Parathyroid adenoma (tissue), 2 donors: ENCODE measurements around the gene TMEM201.

Experiments
- H2AFZ ChIP-seq: fragments of 300-600 bp; sonication (generic); one replicate; pipeline ENCODE4 v1.7.0; 2017; ENCODE audit warnings: antibody characterized with exemption, mild to moderate bottlenecking
- H3K27ac ChIP-seq: fragments of 300-600 bp; sonication (generic); one replicate; pipeline ENCODE4 v1.7.0; 2017
- H3K27me3 ChIP-seq: fragments of 300-600 bp; sonication (generic); one replicate; pipeline ENCODE4 v1.7.0; 2017; ENCODE audit warnings: low read length; ENCODE audit not compliant: control insufficient read depth, insufficient read depth
- H3K36me3 ChIP-seq: fragments of 300-600 bp; sonication (generic); one replicate; pipeline ENCODE4 v1.7.0; 2017; ENCODE audit warnings: low read length; ENCODE audit not compliant: control insufficient read depth, insufficient read depth
- H3K4me1 ChIP-seq: fragments of 300-600 bp; sonication (generic); one replicate; pipeline ENCODE4 v1.7.0; 2017; ENCODE audit warnings: control low read depth
- H3K4me2 ChIP-seq: fragments of 300-600 bp; sonication (generic); one replicate; pipeline ENCODE4 v1.7.0; 2017; ENCODE audit warnings: low read length
- H3K4me3 ChIP-seq: fragments of 300-600 bp; sonication (generic); one replicate; pipeline ENCODE4 v1.7.0; 2017; ENCODE audit warnings: low read depth, low read length
- H3K79me2 ChIP-seq: fragments of 300-600 bp; sonication (generic); one replicate; pipeline ENCODE4 v1.7.0; 2017; ENCODE audit warnings: control low read depth
- H3K9ac ChIP-seq: fragments of 300-600 bp; sonication (generic); one replicate; pipeline ENCODE4 v1.7.0; 2017; ENCODE audit warnings: mild to moderate bottlenecking
- H3K9me3 ChIP-seq: fragments of 300-600 bp; sonication (generic); one replicate; pipeline ENCODE4 v1.7.0; 2017; ENCODE audit warnings: low read length; ENCODE audit not compliant: control insufficient read depth
- TF ChIP-seq, protein P1 (sequence below): fragments of 300-600 bp; sonication (generic); IDR thresholded peaks from one replicate; pipeline ENCODE4 v1.7.0; 2017; ENCODE audit warnings: antibody characterized with exemption, mild to moderate bottlenecking
- donor health status: primary hyperparathyroidism.

TMEM201 gene

DNA sequence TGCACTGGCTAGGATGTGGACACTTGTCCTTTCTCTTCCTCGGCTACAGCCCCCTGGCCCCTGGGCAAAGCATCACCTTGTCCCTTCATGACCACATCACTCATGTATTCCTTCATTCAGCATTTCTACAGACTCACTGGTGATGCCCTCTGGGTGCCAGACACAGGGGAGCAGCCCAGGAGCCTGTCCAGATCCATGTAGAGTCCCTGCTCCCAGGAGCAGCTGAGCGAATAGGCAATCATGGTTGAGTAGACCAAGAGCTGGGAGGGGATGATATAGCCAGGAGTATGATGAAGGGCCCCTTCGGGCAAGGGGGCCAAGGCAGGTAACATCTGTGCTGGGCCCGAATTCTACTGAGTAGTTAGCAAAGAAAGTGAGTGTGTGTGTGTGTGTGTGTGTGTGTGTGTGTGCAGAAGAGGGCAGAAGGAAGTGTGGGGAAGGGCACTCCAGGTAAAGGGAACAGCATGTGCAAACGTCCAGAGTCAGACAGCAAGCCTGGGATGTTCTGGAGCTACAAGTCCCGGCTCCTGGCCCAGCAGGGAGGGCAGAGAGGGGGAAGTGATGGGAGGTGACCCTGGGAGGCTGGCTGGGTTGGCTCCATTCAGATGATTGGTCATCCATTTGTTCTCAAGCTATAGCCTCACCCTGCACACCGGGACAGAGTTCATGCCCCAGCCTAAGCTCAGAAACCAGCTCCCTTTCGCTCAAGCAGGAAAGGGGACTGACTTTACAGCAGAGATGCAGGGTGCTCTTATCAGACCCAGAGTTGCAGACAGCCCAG is 41.8 kb downstream of the TMEM201 start:
- Histone ChIP-seq H2AFZ (no peak overlapping the region), H3K4me2 (no peak overlapping the region), H3K27me3 (no peaks in the 10 kb centered on the region), H3K36me3 (no peaks in the 10 kb centered on the region), H3K27ac (no peak overlapping the region), H3K9ac (no peak overlapping the region), H3K4me1 (no peaks in the 10 kb centered on the region), H3K4me3 (no peak overlapping the region), H3K79me2 (no peaks in the 10 kb centered on the region), H3K9me3 (no peaks in the 10 kb centered on the region)
- TF ChIP-seq, protein P1, sequence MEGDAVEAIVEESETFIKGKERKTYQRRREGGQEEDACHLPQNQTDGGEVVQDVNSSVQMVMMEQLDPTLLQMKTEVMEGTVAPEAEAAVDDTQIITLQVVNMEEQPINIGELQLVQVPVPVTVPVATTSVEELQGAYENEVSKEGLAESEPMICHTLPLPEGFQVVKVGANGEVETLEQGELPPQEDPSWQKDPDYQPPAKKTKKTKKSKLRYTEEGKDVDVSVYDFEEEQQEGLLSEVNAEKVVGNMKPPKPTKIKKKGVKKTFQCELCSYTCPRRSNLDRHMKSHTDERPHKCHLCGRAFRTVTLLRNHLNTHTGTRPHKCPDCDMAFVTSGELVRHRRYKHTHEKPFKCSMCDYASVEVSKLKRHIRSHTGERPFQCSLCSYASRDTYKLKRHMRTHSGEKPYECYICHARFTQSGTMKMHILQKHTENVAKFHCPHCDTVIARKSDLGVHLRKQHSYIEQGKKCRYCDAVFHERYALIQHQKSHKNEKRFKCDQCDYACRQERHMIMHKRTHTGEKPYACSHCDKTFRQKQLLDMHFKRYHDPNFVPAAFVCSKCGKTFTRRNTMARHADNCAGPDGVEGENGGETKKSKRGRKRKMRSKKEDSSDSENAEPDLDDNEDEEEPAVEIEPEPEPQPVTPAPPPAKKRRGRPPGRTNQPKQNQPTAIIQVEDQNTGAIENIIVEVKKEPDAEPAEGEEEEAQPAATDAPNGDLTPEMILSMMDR, result no peak

DNA sequence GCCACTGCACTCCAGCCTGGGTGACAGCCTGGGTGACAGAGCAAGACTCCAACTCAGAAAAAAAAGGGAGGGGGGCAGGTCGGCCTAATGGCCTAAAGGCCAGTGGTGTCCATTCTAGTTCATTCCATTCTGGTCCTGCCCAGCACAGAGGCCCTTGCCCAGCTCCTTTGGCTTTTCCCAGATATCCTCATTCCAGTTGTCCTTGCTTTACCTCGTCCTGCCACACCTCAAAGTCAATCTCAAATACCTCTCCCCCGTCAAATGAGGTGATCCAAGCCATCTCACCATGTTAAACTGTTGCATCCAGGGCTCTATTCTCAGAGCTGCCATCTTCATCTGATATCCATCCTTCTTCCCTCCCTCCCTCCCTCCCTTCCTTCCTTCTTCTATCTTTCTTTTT is 42.9 kb downstream of the TMEM201 start:
- no peaks in the 10 kb centered on the region for H3K36me3 ChIP-seq
- H3K9ac ChIP-seq, result no peak overlapping the region
- H3K27ac ChIP-seq, result no peak overlapping the region

DNA sequence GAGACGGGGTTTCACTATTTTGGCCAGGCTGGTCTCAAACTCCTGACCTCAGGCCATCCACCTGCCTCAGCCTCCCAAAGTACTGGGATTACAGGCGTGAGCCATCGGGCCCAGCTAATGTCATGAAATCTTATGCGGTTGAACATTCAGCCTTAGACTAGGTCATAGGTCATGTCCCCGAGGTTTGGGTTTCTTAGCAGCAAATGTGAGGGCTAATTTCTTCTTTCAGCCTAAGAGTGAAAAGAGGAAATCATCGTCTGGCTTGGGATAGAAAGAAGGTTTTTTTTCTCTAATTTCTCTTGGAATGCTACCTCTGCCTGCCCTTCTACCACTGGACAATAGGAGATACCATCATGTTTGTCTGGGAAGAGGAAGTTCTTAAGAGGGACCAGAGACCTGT is 44.8 kb downstream of the TMEM201 start:
- Histone ChIP-seq H3K36me3 (no peaks in the 10 kb centered on the region), H3K4me3 (no peak overlapping the region), H2AFZ (no peak overlapping the region), H3K9me3 (no peaks in the 10 kb centered on the region), H3K9ac (no peak overlapping the region), H3K27me3 (no peaks in the 10 kb centered on the region), H3K4me1 (no peaks in the 10 kb centered on the region), H3K4me2 (no peak overlapping the region), H3K27ac (no peak overlapping the region), H3K79me2 (no peaks in the 10 kb centered on the region)
- TF ChIP-seq, protein P1, result no peak

More for the DNA sequence above, 42.9 kb downstream of the TMEM201 start:
- no peaks in the 10 kb centered on the region for H3K27me3 ChIP-seq
- no peaks in the 10 kb centered on the region for H3K4me1 ChIP-seq
- no peak overlapping the region for H3K4me3 ChIP-seq
- no peak overlapping the region for H2AFZ ChIP-seq
- no peaks in the 10 kb centered on the region for H3K9me3 ChIP-seq
- TF ChIP-seq, protein P1, result no peak
- H3K4me2 ChIP-seq, result no peak overlapping the region
- no peaks in the 10 kb centered on the region for H3K79me2 ChIP-seq

DNA sequence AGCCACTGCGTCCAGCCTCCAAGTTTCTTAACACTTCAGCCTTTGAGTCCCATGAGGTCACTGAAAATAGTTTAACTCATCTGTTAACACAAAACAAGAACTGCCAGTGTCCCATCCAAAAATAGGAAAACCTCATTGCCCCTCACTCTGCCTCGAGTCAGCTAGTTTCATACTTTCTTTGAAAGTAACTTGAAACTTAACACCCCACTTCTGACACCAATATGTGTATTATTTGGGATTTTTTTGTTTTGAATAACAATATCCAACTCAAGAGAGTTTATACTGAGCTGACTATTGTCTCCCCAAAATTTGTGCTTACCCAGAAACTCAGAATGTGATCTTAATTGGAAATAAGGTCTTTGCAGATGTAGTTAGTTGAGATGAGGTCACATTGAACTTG is 45.9 kb downstream of the TMEM201 start:
- Histone ChIP-seq H3K4me2 (no peak overlapping the region), H3K79me2 (no peaks in the 10 kb centered on the region), H3K36me3 (no peaks in the 10 kb centered on the region), H3K4me1 (no peaks in the 10 kb centered on the region), H3K9ac (no peak overlapping the region), H3K27me3 (no peaks in the 10 kb centered on the region), H2AFZ (no peak overlapping the region), H3K4me3 (no peak overlapping the region), H3K27ac (no peak overlapping the region), H3K9me3 (no peaks in the 10 kb centered on the region)
- TF ChIP-seq, protein P1, result no peak

DNA sequence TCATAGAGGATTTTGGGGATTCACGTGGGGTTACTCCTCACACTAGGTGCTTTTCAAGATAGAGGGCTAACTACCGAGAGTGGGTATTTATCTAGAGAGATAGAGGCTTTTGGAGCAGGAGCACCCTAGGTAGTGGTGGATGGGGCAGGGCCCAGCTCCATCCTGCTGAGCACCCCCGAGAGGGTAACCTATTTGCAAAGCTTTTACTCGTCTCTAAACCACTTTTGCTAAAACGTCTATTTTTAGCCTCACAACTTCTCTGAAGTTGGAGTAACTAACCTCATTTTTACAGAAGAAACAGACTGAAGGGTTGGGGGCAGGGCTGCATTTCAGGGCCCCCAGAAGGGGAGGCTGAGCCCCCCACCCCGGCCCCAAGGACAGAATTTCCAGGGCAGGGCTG is 50.5 kb downstream of the TMEM201 start:
- H3K4me2 ChIP-seq, result no peak overlapping the region
- H3K4me3 ChIP-seq, result no peak overlapping the region
- TF ChIP-seq, protein P1, result no peak
- no peak overlapping the region for H3K27ac ChIP-seq
- H3K9me3 ChIP-seq, result no peaks in the 10 kb centered on the region
- H2AFZ ChIP-seq, result no peak overlapping the region
- H3K9ac ChIP-seq, result no peak overlapping the region
- no peaks in the 10 kb centered on the region for H3K36me3 ChIP-seq
- no peaks in the 10 kb centered on the region for H3K79me2 ChIP-seq
- H3K4me1 ChIP-seq, result no peaks in the 10 kb centered on the region
- H3K27me3 ChIP-seq, result no peaks in the 10 kb centered on the region
